ENCODE data around the gene PTPRK.

The PTPRK gene

GRCh38 chr6:128471907-128472306 is 48.5 kb downstream of the PTPRK start:
- Histone ChIP-seq H3K4ac (ENCODE audit: low read depth in 1 of 2, low read length in 2 of 2) (no peak overlapping the region), H3K4me1 (ENCODE audit: control insufficient read depth, insufficient read depth, low read depth, low read length) (peaks cover under 1% of the 10 kb centered on the region), H2BK15ac (ENCODE audit: low read depth, poor library complexity, severe bottlenecking) (no peak overlapping the region), H3K4me2 (ENCODE audit: low read length, poor library complexity, severe bottlenecking) (no peak overlapping the region), H4K91ac (ENCODE audit: low read length) (no peak overlapping the region), H3K27me3 (ENCODE audit: control insufficient read depth in 1 of 2, insufficient read depth in 1 of 2, low read length in 2 of 2) (no peaks in the 10 kb centered on the region), H2AK5ac (ENCODE audit: low read length, severe bottlenecking) (no peak overlapping the region), H3K14ac (ENCODE audit: low read length in 2 of 2) (no peak overlapping the region), H3K23ac (ENCODE audit: low read length in 2 of 2) (no peak overlapping the region), H2BK12ac (ENCODE audit: low read length in 2 of 2) (no peak overlapping the region), H3K36me3 (ENCODE audit: control insufficient read depth in 1 of 2, insufficient read depth in 2 of 2, low read depth in 1 of 2, low read length in 2 of 2) (no peaks in the 10 kb centered on the region), H2BK120ac (ENCODE audit: low read depth, low read length) (no peak overlapping the region), H2AFZ (ENCODE audit: low read depth, low read length) (no peak overlapping the region), H3K9me3 (ENCODE audit: control insufficient read depth, low read length) (no peaks in the 10 kb centered on the region), H3K18ac (ENCODE audit: low read depth in 1 of 2, low read length in 2 of 2) (no peak overlapping the region), H3K27ac (ENCODE audit: low read length, poor library complexity, severe bottlenecking) (no peak overlapping the region), H2BK5ac (ENCODE audit: low read depth, low read length, poor library complexity, severe bottlenecking) (no peak overlapping the region), H4K8ac (ENCODE audit: low read length) (no peak overlapping the region), H3K9ac (ENCODE audit: low read length) (no peak overlapping the region), H3K4me3 (ENCODE audit: insufficient read depth in 1 of 2, low read depth in 1 of 2, low read length in 2 of 2) (no peak overlapping the region), H3K79me1 (replicated peaks; ENCODE audit: low read length, poor library complexity, severe bottlenecking) (peaks cover 15% of the 10 kb centered on the region)
- DNase-seq, result no peak
- WGBS, result 98% methylated on average over 4 of the region's 4 CpGs

- 100% methylated on average over 1 of the region's 2 CpGs for WGBS
- no peaks in the 10 kb centered on the region for H3K27me3 ChIP-seq (ENCODE audit: control insufficient read depth in 1 of 2, insufficient read depth in 1 of 2, low read length in 2 of 2)
- no peak for DNase-seq
These were observed 54.7 kb downstream of the PTPRK start for GRCh38 chr6:128465368-128466343.

GRCh38 chr6:128464790-128465189 is 55.6 kb downstream of the PTPRK start:
- Histone ChIP-seq H3K27me3 (ENCODE audit: control insufficient read depth in 1 of 2, insufficient read depth in 1 of 2, low read length in 2 of 2) (no peaks in the 10 kb centered on the region), H3K14ac (ENCODE audit: low read length in 2 of 2) (no peak overlapping the region), H2BK15ac (ENCODE audit: low read depth, poor library complexity, severe bottlenecking) (no peak overlapping the region), H3K27ac (ENCODE audit: low read length, poor library complexity, severe bottlenecking) (no peak overlapping the region), H3K36me3 (ENCODE audit: control insufficient read depth in 1 of 2, insufficient read depth in 2 of 2, low read depth in 1 of 2, low read length in 2 of 2) (no peaks in the 10 kb centered on the region), H4K91ac (ENCODE audit: low read length) (no peak overlapping the region), H3K4me3 (ENCODE audit: insufficient read depth in 1 of 2, low read depth in 1 of 2, low read length in 2 of 2) (no peak overlapping the region), H3K4ac (ENCODE audit: low read depth in 1 of 2, low read length in 2 of 2) (no peak overlapping the region), H3K4me1 (ENCODE audit: control insufficient read depth, insufficient read depth, low read depth, low read length) (peaks cover 3% of the 10 kb centered on the region), H2BK12ac (ENCODE audit: low read length in 2 of 2) (no peak overlapping the region), H2AFZ (ENCODE audit: low read depth, low read length) (no peak overlapping the region), H3K4me2 (ENCODE audit: low read length, poor library complexity, severe bottlenecking) (no peak overlapping the region), H4K8ac (ENCODE audit: low read length) (no peak overlapping the region), H3K9ac (ENCODE audit: low read length) (no peak overlapping the region), H2BK5ac (ENCODE audit: low read depth, low read length, poor library complexity, severe bottlenecking) (no peak overlapping the region), H3K18ac (ENCODE audit: low read depth in 1 of 2, low read length in 2 of 2) (no peak overlapping the region), H2AK5ac (ENCODE audit: low read length, severe bottlenecking) (no peak overlapping the region), H3K9me3 (ENCODE audit: control insufficient read depth, low read length) (no peaks in the 10 kb centered on the region), H3K79me1 (replicated peaks; ENCODE audit: low read length, poor library complexity, severe bottlenecking) (peaks cover 14% of the 10 kb centered on the region), H3K23ac (ENCODE audit: low read length in 2 of 2) (no peak overlapping the region), H2BK120ac (ENCODE audit: low read depth, low read length) (no peak overlapping the region)
- DNase-seq, result no peak
- no CpG with 5 or more reads among the region's 3 CpGs for WGBS

More at GRCh38 chr6:128465368-128466343, 54.7 kb downstream of the PTPRK start:
- Histone ChIP-seq H3K23ac (ENCODE audit: low read length in 2 of 2) (no peak overlapping the region), H2BK15ac (ENCODE audit: low read depth, poor library complexity, severe bottlenecking) (no peak overlapping the region), H3K27ac (ENCODE audit: low read length, poor library complexity, severe bottlenecking) (no peak overlapping the region), H3K4me1 (ENCODE audit: control insufficient read depth, insufficient read depth, low read depth, low read length) (peaks cover 3% of the 10 kb centered on the region), H3K4me3 (ENCODE audit: insufficient read depth in 1 of 2, low read depth in 1 of 2, low read length in 2 of 2) (no peak overlapping the region), H4K8ac (ENCODE audit: low read length) (no peak overlapping the region), H3K9me3 (ENCODE audit: control insufficient read depth, low read length) (no peaks in the 10 kb centered on the region), H3K9ac (ENCODE audit: low read length) (no peak overlapping the region), H4K91ac (ENCODE audit: low read length) (no peak overlapping the region), H2BK120ac (ENCODE audit: low read depth, low read length) (no peak overlapping the region), H2AFZ (ENCODE audit: low read depth, low read length) (no peak overlapping the region), H3K18ac (ENCODE audit: low read depth in 1 of 2, low read length in 2 of 2) (no peak overlapping the region), H3K4ac (ENCODE audit: low read depth in 1 of 2, low read length in 2 of 2) (no peak overlapping the region), H2AK5ac (ENCODE audit: low read length, severe bottlenecking) (no peak overlapping the region), H3K4me2 (ENCODE audit: low read length, poor library complexity, severe bottlenecking) (no peak overlapping the region), H3K14ac (ENCODE audit: low read length in 2 of 2) (no peak overlapping the region), H2BK5ac (ENCODE audit: low read depth, low read length, poor library complexity, severe bottlenecking) (no peak overlapping the region), H3K36me3 (ENCODE audit: control insufficient read depth in 1 of 2, insufficient read depth in 2 of 2, low read depth in 1 of 2, low read length in 2 of 2) (no peaks in the 10 kb centered on the region), H3K79me1 (replicated peaks; ENCODE audit: low read length, poor library complexity, severe bottlenecking) (peaks cover 9% of the 10 kb centered on the region), H2BK12ac (ENCODE audit: low read length in 2 of 2) (no peak overlapping the region)

GRCh38 chr6:128463942-128464341 is 56.5 kb downstream of the PTPRK start:
- Histone ChIP-seq H4K8ac (ENCODE audit: low read length) (no peak overlapping the region), H2BK12ac (ENCODE audit: low read length in 2 of 2) (no peak overlapping the region), H2BK15ac (ENCODE audit: low read depth, poor library complexity, severe bottlenecking) (no peak overlapping the region), H3K4me3 (ENCODE audit: insufficient read depth in 1 of 2, low read depth in 1 of 2, low read length in 2 of 2) (no peak overlapping the region), H3K9me3 (ENCODE audit: control insufficient read depth, low read length) (no peaks in the 10 kb centered on the region), H3K23ac (ENCODE audit: low read length in 2 of 2) (no peak overlapping the region), H3K14ac (ENCODE audit: low read length in 2 of 2) (no peak overlapping the region), H3K36me3 (ENCODE audit: control insufficient read depth in 1 of 2, insufficient read depth in 2 of 2, low read depth in 1 of 2, low read length in 2 of 2) (no peaks in the 10 kb centered on the region), H3K79me1 (replicated peaks; ENCODE audit: low read length, poor library complexity, severe bottlenecking) (peaks cover 19% of the 10 kb centered on the region), H3K4ac (ENCODE audit: low read depth in 1 of 2, low read length in 2 of 2) (no peak overlapping the region), H3K4me2 (ENCODE audit: low read length, poor library complexity, severe bottlenecking) (no peak overlapping the region), H2AFZ (ENCODE audit: low read depth, low read length) (no peak overlapping the region), H2AK5ac (ENCODE audit: low read length, severe bottlenecking) (no peak overlapping the region), H3K4me1 (ENCODE audit: control insufficient read depth, insufficient read depth, low read depth, low read length) (peaks cover 3% of the 10 kb centered on the region), H3K9ac (ENCODE audit: low read length) (no peak overlapping the region), H3K27ac (ENCODE audit: low read length, poor library complexity, severe bottlenecking) (no peak overlapping the region), H2BK120ac (ENCODE audit: low read depth, low read length) (no peak overlapping the region), H4K91ac (ENCODE audit: low read length) (no peak overlapping the region), H2BK5ac (ENCODE audit: low read depth, low read length, poor library complexity, severe bottlenecking) (no peak overlapping the region), H3K18ac (ENCODE audit: low read depth in 1 of 2, low read length in 2 of 2) (no peak overlapping the region), H3K27me3 (ENCODE audit: control insufficient read depth in 1 of 2, insufficient read depth in 1 of 2, low read length in 2 of 2) (no peaks in the 10 kb centered on the region)
- no peak for DNase-seq
- WGBS, result 98% methylated on average over 6 of the region's 7 CpGs
